Putamen (tissue), 1 donor: ENCODE measurements around the gene PXDC1.
"Not testable (repeated sequence)": the region's sequence is repeated elsewhere in the genome, so short reads cannot be mapped to it uniquely, and the experiment has no call there.

Experiments
- DNase-seq: peaks from one replicate; pipeline ENCODE4 v3.0.0-alpha.2; 2016; ENCODE audit warnings: low spot score

The PXDC1 gene

DNA sequence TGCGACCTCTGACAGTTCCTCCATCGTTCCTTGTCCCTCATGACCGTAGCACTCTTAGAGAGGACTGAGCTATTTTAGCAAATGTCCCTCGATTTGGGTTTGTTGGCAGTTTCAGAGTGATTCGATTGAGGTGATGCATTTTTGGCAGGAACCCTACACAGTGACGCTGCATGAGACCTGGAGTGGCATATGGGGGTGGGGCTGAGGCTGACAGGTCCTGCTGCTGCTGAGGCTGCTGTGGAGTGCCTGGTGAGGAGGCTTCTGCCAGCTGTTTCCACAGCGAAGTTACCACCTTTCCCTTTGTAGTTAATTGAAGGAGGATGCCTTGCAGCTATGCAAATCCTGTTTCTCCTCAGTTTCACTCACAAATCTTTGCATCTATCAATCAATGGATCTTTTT lies 19.8 kb downstream of the PXDC1 start:
- peak; percentile 20 for DNase-seq

DNA sequence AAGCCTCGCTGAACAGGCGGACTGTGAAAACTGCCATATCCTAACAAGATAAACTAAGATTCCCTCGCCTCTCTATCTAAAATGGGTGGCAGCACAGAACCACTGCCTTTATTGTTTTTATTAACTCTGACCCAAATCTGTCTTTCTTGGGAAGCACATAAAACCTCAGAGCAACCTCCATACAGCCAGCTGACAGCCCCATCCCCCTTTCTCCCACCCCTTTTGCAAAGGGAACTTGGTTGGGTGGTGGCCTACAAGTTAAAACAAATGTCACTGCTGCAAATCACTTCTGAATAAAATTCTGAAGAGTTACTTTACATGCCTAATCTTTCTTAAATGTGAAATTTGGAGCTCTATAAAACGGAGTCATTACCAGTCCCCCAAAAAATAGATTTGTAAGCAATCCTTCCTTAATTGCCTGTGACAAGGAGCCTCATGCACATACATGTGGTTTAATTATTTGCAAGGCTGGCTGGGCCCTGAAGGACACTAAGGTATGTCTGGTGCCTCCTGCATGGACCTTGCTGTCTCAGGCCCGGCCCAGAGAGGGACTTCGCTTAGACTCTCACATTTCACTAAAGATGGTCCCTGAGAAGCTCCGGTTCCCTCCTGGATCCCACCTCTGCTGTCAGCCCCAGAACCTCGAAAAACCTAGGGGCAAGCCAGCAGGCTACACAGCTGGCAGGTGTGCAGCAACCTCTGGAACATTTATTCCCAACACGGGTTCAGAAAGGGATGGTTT lies 21.7 kb downstream of the PXDC1 start:
- DNase-seq, result peak; percentile 70

DNA sequence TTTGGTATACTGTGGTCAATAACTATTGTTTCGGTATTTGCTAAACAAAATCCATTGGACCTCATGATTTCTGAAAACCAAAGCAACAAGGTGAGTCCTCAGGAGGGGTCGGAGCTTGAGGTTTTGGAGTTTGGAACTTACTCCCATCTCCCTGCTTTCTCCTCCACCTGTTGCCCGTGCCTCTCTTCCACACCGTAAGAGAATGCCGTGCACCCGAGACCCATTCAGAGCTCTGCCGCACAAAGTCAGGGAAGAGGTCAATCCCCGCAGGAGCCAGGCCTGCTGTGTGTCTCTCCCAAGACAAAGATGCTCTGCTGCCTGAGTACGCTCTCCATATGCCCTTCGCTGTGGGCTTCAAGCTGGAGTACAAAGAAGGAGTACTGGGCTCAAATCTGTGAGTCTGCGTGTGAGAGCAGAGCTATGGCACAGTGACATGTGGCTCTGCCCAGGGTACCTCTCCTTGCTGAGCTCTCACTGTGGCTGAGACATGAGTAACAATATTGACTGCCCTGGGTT lies 23.9 kb downstream of the PXDC1 start:
- no peak for DNase-seq

DNA sequence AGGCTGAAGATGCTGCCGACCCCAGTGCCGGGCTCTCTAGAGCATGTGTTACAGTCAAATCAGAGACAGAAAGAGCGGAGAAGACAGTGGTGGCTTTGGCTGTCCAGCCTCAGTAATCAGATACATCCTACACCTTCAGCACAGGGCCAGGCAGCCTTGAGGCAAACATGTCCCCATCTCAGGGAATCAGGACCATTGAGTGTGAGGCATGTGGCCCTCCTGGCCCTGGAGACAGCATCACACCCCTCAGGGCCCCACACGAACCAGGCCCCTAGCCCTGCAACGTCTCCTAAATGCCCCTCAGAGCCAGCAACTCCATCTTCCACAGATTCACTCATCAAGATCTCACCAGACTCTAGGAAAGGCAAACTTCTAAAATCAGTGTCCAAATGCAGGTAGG lies 24.5 kb downstream of the PXDC1 start:
- DNase-seq, result no peak

DNA sequence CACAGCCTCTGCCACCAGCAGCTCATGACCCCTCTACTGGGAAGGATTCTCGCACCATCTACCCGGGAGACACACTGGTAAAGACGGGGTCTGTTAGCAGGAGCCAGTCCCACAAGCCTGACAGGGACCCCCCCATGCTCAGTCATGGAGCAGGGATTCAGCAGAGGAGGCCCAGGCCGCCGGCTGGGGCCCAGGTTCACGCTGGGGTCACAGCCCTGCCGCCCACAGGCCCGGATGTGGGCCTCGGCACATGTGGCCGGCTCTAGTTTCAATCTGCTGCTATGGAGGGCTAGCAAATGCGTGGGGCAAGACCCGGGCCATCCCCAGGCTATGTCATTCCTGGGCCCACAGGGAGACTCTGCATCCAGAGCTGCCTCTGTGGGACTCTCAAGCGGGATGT lies 25.1 kb downstream of the PXDC1 start:
- DNase-seq, result no peak

DNA sequence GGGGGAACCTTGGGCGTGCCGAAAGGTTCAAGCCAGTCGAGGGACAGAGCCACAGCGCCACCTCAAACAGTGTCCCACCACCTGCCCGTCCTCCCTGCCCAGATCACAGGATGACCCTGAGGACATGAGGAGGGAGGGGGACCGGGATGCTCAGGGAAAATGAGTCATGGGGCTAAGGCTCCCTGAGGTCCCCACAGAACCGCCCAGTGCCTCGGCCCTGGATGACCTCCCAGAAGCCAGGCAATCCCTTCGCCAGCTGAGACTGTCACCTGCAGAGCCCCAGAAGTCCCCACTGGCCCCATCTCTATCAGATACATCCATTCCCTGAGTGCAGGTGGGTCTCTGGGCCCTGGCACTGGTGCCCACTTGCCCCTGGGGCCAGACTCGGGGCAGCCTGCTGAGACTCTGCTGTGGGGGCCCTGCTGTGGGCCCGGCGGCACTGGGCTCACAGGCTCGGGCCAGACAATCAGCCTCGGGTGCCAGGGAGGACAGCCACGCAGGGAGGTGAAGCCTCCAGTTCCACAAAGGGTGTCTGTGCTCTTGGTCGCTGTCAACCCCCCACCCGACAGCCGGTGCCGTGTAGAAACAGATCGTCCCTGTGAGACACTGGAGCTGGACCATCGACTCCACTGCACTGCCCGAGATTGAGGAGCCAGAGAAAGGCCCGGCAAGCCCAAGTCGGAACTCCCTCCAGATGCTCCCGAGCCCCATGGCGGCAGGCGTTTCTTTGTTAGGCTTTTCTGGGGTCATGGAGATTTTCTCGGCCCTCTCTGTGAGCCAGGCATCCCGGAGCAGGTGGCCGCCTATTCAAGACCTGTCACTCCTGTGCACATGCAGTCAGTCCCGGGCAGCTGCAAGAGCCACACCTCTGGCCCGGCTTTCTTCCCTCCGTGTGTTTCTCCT lies 26.1 kb downstream of the PXDC1 start:
- no peak for DNase-seq

- DNase-seq, result no peak
Measured at GRCh38 chr6:3724451-3725144, 26.9 kb downstream of the PXDC1 start.

- DNase-seq, result no peak
Measured at GRCh38 chr6:3723966-3724365, 27.5 kb downstream of the PXDC1 start.

DNA sequence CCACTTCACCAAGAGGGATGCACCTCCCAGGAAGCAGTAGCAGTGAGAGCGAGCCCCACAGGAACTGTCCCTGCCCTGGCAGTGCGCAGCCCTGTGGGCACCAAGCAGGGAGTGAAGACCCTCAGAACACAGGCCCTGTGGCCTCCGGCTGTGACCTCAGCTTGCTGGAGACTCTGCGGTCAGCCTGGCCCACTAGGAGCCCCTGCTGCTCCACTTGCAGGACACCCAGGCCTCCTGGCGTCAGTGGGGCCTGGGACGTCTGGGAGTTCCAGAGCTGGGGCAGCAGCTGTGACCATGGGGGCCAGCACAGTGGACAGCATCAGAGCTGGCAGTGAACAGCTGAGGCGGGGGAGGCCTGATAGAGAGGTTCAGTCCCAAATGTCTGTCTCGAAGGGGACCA lies 28.3 kb downstream of the PXDC1 start:
- DNase-seq, result no peak

DNA sequence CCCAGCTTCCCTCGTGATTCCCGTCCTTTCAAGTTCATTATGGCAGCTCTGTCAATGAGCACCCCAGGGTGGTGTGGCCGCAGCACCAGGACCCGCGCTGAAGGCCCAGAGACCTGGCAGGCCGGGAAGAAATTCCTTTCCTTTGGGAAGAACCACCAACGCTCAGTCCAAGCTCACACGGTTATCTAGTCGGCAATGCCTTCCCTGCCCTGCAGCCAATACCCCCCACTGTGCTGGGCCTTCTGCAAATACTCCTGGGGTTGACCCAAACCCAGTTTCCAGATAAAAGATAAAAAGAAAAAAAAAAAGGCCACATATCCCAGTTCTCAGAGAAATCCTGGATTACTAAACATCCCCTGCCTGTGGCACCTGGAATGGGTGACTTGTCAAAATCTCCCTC lies 28.7 kb downstream of the PXDC1 start:
- DNase-seq, result no peak

- no peak for DNase-seq
Measured at GRCh38 chr6:3721810-3722621, 29.5 kb downstream of the PXDC1 start.

DNA sequence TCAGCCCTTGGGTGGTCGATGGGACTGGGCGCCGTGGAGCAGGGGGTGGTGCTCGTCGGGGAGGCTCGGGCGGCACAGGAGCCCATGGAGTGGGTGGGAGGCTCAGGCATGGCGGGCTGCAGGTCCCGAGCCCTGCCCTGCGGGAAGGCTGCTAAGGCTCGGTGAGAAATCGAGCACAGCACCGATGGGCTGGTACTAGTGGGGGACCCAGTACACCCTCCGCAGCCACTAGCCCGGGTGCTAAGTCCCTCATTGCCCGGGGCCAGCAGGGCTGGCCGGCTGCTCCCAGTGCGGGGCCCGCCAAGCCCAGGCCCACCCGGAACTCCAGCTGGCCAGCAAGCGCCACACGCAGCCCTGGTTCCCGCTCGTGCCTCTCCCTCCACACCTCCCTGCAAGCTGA lies 30.7 kb downstream of the PXDC1 start:
- DNase-seq, result not testable (repeated sequence)

DNA sequence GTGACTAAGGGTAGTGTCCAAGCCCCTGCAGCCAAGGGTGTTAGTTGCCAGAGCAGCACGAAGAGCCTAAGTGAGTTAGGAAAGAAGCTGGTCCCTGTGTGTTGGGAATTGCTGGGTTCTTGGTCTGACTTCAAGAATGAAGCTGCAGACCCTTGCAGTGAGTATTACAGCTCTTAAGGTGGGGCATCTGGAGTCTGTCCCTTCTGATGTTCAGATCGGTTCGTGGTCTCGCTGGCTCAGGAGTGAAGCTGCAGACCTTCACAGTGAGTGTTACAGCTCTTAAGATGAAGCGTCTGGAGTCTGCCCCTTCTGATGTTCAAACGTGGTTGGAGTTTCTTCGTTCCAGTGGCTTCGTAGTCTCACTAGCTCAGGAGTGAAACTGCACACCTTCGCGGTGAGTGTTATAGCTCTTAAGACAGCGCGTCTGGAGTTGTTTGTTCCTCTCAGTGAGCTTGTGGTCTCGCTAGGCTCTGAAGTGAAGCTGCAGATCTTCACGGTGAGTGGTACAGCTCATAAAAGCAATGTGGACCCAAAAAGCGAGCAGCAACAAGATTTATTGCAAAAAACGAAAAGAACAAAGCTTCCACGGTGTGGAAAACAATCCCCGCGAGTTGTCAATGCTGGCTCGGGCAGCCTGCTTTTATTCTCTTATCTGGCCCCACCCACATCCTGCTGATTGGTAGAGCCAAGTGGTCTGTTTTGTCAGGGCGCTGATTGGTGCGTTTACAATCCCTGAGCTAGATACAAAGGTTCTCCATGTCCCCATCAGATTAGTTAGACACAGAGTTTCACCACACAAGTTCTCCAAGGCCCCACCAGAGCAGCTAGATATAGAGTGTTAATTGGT lies 31.8 kb downstream of the PXDC1 start:
- DNase-seq, result no peak

GRCh38 chr6:3718407-3718806 lies 33.1 kb downstream of the PXDC1 start:
- no peak for DNase-seq

DNA sequence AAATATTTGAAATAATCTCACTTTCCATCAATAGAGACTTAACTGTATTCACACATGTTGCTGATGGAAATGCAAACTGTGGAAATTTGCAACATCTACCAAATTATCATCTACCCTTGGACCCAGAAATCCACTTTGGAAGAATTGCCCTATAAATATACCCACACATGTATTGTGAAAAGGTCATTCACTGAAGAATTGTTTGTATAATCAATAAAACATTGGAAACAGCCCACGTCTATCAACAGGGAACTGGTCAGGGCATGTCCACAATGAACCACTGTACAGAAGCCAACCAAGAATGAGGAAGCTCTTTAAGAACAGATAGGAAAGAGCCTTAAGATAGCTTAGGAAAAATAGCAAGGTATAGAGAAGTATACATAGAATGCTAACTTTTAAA lies 36.2 kb downstream of the PXDC1 start:
- no peak for DNase-seq

- no peak for DNase-seq
Measured at GRCh38 chr6:3714768-3715167, 36.7 kb downstream of the PXDC1 start.

DNA sequence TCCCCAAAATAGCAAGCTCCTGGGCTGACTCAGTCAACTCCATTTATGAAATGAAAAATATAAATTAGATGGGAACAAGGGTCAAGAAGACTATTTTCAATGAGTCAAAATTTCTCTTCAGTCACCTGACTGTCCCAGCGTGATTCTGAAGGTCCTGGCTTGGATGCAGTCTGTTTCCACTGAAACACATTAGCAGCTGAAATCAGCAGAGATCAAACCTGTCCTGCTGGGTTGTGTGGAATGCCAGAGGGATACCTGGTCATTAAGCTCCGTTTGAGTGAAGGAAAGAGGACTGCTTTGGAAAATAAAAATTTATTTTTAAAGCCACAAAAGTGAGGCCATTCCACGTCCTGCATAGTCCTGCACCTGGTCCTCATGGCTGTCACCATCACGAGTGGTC lies 37.4 kb downstream of the PXDC1 start:
- no peak for DNase-seq

DNA sequence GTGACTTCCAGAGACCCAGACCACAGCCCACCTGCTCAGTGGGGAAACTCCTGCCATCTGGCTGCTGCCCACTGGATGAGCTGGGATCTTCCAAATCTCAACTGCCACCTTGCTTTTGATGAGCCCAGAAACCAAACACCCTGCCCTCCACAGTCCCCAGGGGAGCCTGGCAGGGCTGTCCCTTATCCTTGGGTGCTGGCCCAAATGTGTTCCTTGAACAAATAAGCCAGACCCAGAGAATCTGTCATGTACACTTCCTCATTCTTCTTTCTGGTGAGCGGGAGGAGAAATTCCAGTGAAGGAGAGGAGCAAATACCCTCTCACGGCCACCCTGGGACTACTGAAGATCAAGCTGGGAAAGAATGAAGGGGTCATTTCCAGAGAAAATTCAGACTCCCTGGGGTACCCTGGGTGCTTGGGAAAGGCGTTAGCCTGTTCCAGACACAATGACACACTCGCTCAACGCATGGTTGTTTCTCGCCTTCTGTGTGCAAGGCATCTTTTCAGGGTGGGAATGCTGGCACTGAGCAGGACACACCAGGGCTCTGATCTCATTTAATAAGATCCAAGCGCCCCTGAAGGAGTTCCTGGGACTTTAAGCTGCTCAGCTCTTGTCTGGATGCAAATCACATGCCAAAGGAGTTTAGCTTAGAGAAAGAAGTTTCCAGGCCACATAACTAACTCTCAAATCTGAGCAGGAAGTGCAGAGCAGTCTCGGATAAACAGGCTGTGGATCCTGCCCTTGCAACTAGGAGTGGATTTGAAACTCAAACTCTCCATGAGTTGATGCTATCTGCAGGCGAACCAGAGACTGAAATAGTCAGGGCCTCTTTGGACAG lies 38.5 kb downstream of the PXDC1 start:
- no peak for DNase-seq

- no peak for DNase-seq
Measured at GRCh38 chr6:3711776-3712175, 39.7 kb downstream of the PXDC1 start.

DNA sequence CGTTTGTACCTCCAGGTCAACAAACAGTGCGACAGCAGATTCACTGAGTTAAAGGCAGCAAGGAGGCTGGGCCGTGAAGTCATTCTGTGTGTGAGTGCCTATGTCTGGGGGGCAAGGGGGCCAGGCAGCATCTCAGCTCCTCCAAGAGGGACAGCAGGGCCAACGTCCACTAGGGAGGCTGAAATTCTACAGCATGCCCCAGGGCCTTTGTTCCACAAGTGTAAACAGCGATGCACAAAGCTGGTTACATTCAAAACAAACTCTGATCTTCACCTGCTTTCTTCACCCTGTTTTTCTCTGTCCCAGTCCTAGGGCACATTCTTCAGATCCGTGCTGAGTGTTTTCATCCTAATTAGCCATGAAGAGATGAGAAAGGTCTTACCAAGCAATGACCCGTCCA lies 41.1 kb downstream of the PXDC1 start:
- DNase-seq, result no peak
